A549 (cell line): ENCODE data around the gene PIEZO2. TPM values are rescaled to one million over a fixed set of nuclear protein-coding genes. Genes with fewer than 3 reads are reported as not detected.

Experiments
- ATAC-seq, 2 experiments: fragments of 200-7000 bp in 1 of 2; fragments of >200 bp in 1 of 2; cut with Nextera tagmentation in 1 of 2; cut with Tn5 transposase in 1 of 2; 3 replicates each; pipeline versions ENCODE4 v1.8.0 to v1.9.1; 2018 to 2020; ENCODE audit warnings: mild to moderate bottlenecking in 1 of 2, moderate library complexity in 1 of 2
- CTCF ChIA-PET: fragments of 300-600 bp; sonication (Branson Sonifier 250); formaldehyde crosslinking; extraction: SDS; loops from one replicate; lab custom pipeline; 2021; ENCODE audit warnings: antibody characterized with exemption, inconsistent platforms; lab: Yijun Ruan, JAX
- POLR2A ChIA-PET: fragments of 350-600 bp; formaldehyde crosslinking; extraction: SDS; loops from one replicate; lab custom pipeline; 2021; ENCODE audit warnings: antibody characterized with exemption, inconsistent platforms; lab: Yijun Ruan, JAX
- DNase-seq, 2 experiments: peaks; one replicate each; pipeline versions ENCODE4 v3.0.0 to v3.0.0-alpha.2; 2011 to 2016; ENCODE audit warnings: low read depth in 1 of 2, low spot score in 1 of 2
- FAIRE-seq: peaks from 2 replicates; lab custom pipeline; 2011; peaks lifted over from hg19 to GRCh38; lab: Jason Lieb, UNC
- H3K27ac ChIP-seq, 2 experiments: fragments of >200 bp; sonication (Bioruptor Twin); formaldehyde crosslinking; 3 replicates each; pipeline ENCODE4 v1.5.1; 2016 to 2017
- H3K4me1 ChIP-seq: fragments of >200 bp; sonication (Bioruptor Twin); formaldehyde crosslinking; 3 replicates; pipeline ENCODE4 v1.6.1; 2016
- H3K4me2 ChIP-seq: fragments of >200 bp; sonication (Bioruptor Twin); formaldehyde crosslinking; 3 replicates; pipeline ENCODE4 v1.6.1; 2016
- H3K4me3 ChIP-seq: fragments of >200 bp; sonication (Bioruptor Twin); formaldehyde crosslinking; 3 replicates; pipeline ENCODE4 v1.5.1; 2016
- H3K9me3 ChIP-seq: fragments of >200 bp; sonication (Bioruptor Twin); formaldehyde crosslinking; 3 replicates; pipeline ENCODE4 v1.6.1; 2016
- BHLHE40 ChIP-seq: IDR thresholded peaks from 2 replicates; pipeline ENCODE4 v1.6.1; 2012; ENCODE audit warnings: low read depth, low read length, inconsistent platforms
- CBX8 ChIP-seq: fragments of 200-600 bp; sonication (generic); IDR thresholded peaks from 2 replicates; pipeline ENCODE4 v1.6.1; 2016
- EHF ChIP-seq: fragments of 250-450 bp; sonication (Bioruptor Pico); IDR thresholded peaks from 2 replicates; pipeline ENCODE4 v1.5.0; 2020; ENCODE audit warnings: mild to moderate bottlenecking
- FOSB ChIP-seq: fragments of 250-450 bp; sonication (Bioruptor Pico); IDR thresholded peaks from 2 replicates; pipeline ENCODE4 v1.5.0; 2020; ENCODE audit warnings: mild to moderate bottlenecking, moderate library complexity
- FOSL2 ChIP-seq, 2 experiments: fragments of 450-650 bp in 1 of 2; fragments of >200 bp in 1 of 2; sonication (Bioruptor Twin) in 1 of 2; formaldehyde crosslinking; IDR thresholded peaks; 2 replicates each; pipeline versions ENCODE4 v1.5.0 to v1.6.1; 2016 to 2020; ENCODE audit warnings: mild to moderate bottlenecking in 1 of 2, moderate library complexity in 1 of 2
- HDAC2 ChIP-seq: fragments of 200-600 bp; sonication (generic); IDR thresholded peaks from 2 replicates; pipeline ENCODE4 v1.6.1; 2016
- HOXB13 ChIP-seq: fragments of 250-450 bp; sonication (Bioruptor Pico); IDR thresholded peaks from 2 replicates; pipeline ENCODE4 v1.5.0; 2020; ENCODE audit warnings: low read depth, mild to moderate bottlenecking, moderate library complexity
- JUN ChIP-seq, 2 experiments: fragments of >200 bp; sonication (Bioruptor Twin); formaldehyde crosslinking; IDR thresholded peaks; 2 replicates in 1 of 2; 3 replicates in 1 of 2; pipeline ENCODE4 v1.6.1; 2016 to 2017
- KDM5A ChIP-seq: fragments of 200-600 bp; sonication (generic); IDR thresholded peaks from 2 replicates; pipeline ENCODE4 v1.6.1; 2016; ENCODE audit warnings: antibody characterized with exemption, mild to moderate bottlenecking
- MAFK ChIP-seq: fragments of 450-650 bp; IDR thresholded peaks from 2 replicates; pipeline ENCODE4 v1.6.1; 2014; ENCODE audit not compliant: partially characterized antibody
- POLR2AphosphoS2 ChIP-seq: conservative IDR thresholded peaks from 2 replicates; pipeline ENCODE4 v1.6.1; 2012; ENCODE audit warnings: low read length, improper control_type of control experiment, inconsistent platforms
- ZC3H11A ChIP-seq: fragments of 450-650 bp; IDR thresholded peaks from 2 replicates; pipeline ENCODE4 v1.6.1; 2014; ENCODE audit warnings: antibody characterized with exemption, mild to moderate bottlenecking
- ZNF302 ChIP-seq: fragments of 250-450 bp; sonication (Bioruptor Pico); IDR thresholded peaks from 2 replicates; pipeline ENCODE4 v1.9.0; 2021; ENCODE audit warnings: inconsistent platforms, mild to moderate bottlenecking, moderate library complexity
- WGBS: methylation state at CpG from one replicate; pipeline ENCODE4 v1.1.6; 2017; ENCODE audit errors: missing lambda C conversion rate; 5-methylcytosine and 5-hydroxymethylcytosine counted together
- polyA plus RNA-seq, 4 experiments: library from polyadenylated mRNA; depleted of rRNA in 3 of 4; stranded (reverse); fragments of >200 nt; fragmentation: RNase III in 1 of 4; extraction: RNeasy Plus Mini Kit Qiagen cat#74134 plus additional on column Dnase treatment in 1 of 4; gene quantifications; 2 replicates in 3 of 4; 3 replicates in 1 of 4; pipeline ENCODE4 v1.2.3, GENCODE V29; 2011 to 2017
- TF ChIP-seq, protein P1 (sequence below): fragments of 450-650 bp; IDR thresholded peaks from 2 replicates; pipeline ENCODE4 v1.6.1; 2014; ENCODE audit warnings: antibody characterized with exemption
- TF ChIP-seq, protein P2 (sequence below): fragments of >200 bp; sonication (Bioruptor Twin); formaldehyde crosslinking; IDR thresholded peaks from 3 replicates; pipeline ENCODE4 v1.6.1; 2016
- TF ChIP-seq, protein P3 (sequence below): fragments of 150-350 bp; IDR thresholded peaks from 2 replicates; pipeline ENCODE4 v1.6.1; 2014; ENCODE audit warnings: low read depth, mild to moderate bottlenecking, low read length
- TF ChIP-seq, protein P4 (sequence below): fragments of 200-600 bp; sonication (generic); IDR thresholded peaks from 2 replicates; pipeline ENCODE4 v1.6.1; 2016; ENCODE audit warnings: antibody characterized with exemption, mild to moderate bottlenecking, moderate library complexity
- TF ChIP-seq, protein P5 (sequence below): fragments of 250-450 bp; sonication (Bioruptor Pico); IDR thresholded peaks from 2 replicates; pipeline ENCODE4 v1.5.0; 2021; ENCODE audit warnings: mild to moderate bottlenecking, moderate library complexity, borderline replicate concordance

The PIEZO2 gene
- polyA plus RNA-seq, 2 of the 4 experiments (the other 2 are of a cell fraction) = 0.80 to 1.6 TPM

DNA sequence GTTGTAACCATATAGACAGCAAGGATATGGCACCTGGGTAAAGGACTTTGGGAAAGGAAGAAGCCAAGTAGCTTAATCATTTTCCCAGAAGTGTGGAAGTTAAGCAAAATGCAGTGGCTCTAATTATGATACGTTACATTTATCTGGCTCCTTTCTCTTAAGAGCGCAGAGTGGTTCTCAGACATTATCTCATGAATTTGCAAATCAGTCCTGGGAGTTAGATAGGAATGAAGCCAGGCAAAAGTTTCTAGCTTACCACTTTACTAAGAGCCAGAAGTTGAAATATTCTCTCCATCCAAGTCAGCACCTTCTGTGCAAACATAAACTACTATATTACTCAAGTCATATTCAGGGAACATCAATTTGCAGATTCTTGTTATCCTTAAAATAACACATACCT, 10.9 kb upstream of the PIEZO2 start:
- Histone ChIP-seq H3K4me3 (no peak overlapping the region), H3K9me3 (no peaks in the 10 kb centered on the region), H3K4me2 (no peak overlapping the region), H3K27ac (no peak overlapping the region), H3K4me1 (no peaks in the 10 kb centered on the region)
- TF ChIP-seq, protein P1, sequence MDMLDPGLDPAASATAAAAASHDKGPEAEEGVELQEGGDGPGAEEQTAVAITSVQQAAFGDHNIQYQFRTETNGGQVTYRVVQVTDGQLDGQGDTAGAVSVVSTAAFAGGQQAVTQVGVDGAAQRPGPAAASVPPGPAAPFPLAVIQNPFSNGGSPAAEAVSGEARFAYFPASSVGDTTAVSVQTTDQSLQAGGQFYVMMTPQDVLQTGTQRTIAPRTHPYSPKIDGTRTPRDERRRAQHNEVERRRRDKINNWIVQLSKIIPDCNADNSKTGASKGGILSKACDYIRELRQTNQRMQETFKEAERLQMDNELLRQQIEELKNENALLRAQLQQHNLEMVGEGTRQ = no peak
- TF ChIP-seq, protein P2, sequence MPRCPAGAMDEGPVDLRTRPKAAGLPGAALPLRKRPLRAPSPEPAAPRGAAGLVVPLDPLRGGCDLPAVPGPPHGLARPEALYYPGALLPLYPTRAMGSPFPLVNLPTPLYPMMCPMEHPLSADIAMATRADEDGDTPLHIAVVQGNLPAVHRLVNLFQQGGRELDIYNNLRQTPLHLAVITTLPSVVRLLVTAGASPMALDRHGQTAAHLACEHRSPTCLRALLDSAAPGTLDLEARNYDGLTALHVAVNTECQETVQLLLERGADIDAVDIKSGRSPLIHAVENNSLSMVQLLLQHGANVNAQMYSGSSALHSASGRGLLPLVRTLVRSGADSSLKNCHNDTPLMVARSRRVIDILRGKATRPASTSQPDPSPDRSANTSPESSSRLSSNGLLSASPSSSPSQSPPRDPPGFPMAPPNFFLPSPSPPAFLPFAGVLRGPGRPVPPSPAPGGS = no peak
- no peak for TF ChIP-seq HOXB13 (CRISPR knock-in tag)
- TF ChIP-seq, protein P3, sequence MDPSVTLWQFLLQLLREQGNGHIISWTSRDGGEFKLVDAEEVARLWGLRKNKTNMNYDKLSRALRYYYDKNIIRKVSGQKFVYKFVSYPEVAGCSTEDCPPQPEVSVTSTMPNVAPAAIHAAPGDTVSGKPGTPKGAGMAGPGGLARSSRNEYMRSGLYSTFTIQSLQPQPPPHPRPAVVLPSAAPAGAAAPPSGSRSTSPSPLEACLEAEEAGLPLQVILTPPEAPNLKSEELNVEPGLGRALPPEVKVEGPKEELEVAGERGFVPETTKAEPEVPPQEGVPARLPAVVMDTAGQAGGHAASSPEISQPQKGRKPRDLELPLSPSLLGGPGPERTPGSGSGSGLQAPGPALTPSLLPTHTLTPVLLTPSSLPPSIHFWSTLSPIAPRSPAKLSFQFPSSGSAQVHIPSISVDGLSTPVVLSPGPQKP = no peak
- no peak for TF ChIP-seq FOSB (CRISPR knock-in tag)
- TF ChIP-seq EHF = no peak
- no peak for TF ChIP-seq POLR2AphosphoS2
- no peak for TF ChIP-seq FOSL2 (IDR thresholded peaks at IDR 0.05)
- no peak for TF ChIP-seq FOSL2 (CRISPR knock-in tag; IDR thresholded peaks at IDR 0.05)
- no peak for TF ChIP-seq JUN (IDR thresholded peaks at IDR 0.05)
- no peak for TF ChIP-seq BHLHE40
- no peak for TF ChIP-seq ZC3H11A
- no peak for TF ChIP-seq HDAC2
- TF ChIP-seq, protein P4, sequence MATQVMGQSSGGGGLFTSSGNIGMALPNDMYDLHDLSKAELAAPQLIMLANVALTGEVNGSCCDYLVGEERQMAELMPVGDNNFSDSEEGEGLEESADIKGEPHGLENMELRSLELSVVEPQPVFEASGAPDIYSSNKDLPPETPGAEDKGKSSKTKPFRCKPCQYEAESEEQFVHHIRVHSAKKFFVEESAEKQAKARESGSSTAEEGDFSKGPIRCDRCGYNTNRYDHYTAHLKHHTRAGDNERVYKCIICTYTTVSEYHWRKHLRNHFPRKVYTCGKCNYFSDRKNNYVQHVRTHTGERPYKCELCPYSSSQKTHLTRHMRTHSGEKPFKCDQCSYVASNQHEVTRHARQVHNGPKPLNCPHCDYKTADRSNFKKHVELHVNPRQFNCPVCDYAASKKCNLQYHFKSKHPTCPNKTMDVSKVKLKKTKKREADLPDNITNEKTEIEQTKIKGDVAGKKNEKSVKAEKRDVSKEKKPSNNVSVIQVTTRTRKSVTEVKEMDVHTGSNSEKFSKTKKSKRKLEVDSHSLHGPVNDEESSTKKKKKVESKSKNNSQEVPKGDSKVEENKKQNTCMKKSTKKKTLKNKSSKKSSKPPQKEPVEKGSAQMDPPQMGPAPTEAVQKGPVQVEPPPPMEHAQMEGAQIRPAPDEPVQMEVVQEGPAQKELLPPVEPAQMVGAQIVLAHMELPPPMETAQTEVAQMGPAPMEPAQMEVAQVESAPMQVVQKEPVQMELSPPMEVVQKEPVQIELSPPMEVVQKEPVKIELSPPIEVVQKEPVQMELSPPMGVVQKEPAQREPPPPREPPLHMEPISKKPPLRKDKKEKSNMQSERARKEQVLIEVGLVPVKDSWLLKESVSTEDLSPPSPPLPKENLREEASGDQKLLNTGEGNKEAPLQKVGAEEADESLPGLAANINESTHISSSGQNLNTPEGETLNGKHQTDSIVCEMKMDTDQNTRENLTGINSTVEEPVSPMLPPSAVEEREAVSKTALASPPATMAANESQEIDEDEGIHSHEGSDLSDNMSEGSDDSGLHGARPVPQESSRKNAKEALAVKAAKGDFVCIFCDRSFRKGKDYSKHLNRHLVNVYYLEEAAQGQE = no peak
- TF ChIP-seq KDM5A = no peak
- ChIA-PET CTCF (interaction anchor here (0.8 to 1.1 kb wide), 2 partner anchors 312 to 353 kb away, joined by 3 read pairs; no protein-coding TSS in a partner anchor), POLR2A (no interaction called here)
- FAIRE-seq (no peak), DNase-seq (no peak), ATAC-seq (no peak)
- 13% methylated on average over 2 of the region's 2 CpGs for WGBS

DNA sequence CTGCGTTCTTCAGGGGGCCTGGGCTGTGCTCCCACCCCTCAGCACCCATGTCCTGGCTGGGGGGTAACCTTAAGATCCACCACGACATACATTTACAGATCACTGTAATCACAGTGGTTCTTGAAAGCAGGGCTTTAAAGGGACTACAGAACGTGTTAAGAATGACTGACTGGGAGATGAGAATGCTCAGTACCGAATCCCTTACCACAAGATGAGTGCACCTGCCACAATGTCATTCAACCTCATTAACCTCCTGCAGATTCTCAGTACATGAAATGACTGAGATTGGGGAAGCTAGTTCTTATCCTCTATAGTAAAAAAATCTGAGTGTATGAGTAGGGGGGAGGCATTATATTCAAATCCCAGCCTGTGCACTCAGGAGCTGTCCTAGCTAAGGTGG, 10.5 kb upstream of the PIEZO2 start:
- no peak overlapping the region for H3K4me2 ChIP-seq
- ChIA-PET CTCF (interaction anchor here (0.8 to 1.1 kb wide), 2 partner anchors 311 to 353 kb away, joined by 3 read pairs; no protein-coding TSS in a partner anchor), POLR2A (no interaction called here)
- no peaks in the 10 kb centered on the region for H3K4me1 ChIP-seq
- DNase-seq (no peak), ATAC-seq (no peak), FAIRE-seq (no peak)
- H3K4me3 ChIP-seq = no peak overlapping the region
- TF ChIP-seq KDM5A = no peak
- WGBS = 17% methylated on average over 2 of the region's 4 CpGs
- H3K9me3 ChIP-seq = no peaks in the 10 kb centered on the region
- no peak overlapping the region for H3K27ac ChIP-seq

DNA sequence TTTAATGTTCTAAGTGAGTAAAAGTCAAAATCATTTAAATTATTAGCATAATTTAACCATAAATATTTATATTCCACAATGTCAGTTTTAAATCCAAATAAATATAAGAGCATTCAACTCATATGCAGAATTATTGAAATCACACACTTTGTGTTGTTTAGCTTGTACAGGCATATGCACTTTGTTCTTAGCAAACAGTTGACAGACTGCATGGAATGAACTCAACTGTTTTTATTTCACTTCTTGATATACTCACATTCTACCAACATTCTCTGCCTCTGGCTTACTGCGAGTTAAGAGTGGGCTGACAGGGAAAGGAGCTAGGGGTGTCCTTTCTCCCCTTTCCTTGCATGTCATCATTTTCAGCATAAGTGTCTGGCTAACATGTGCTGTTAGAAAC, 7.6 kb upstream of the PIEZO2 start:
- DNase-seq = no peak
- CTCF ChIA-PET = interaction anchor here (1.0 to 5.4 kb wide), 2 partner anchors 305 to 1185 kb away, joined by 3 to 28 read pairs; no protein-coding TSS in a partner anchor
- Histone ChIP-seq H3K4me2 (no peak overlapping the region), H3K27ac (no peak overlapping the region), H3K9me3 (no peaks in the 10 kb centered on the region), H3K4me1 (no peaks in the 10 kb centered on the region), H3K4me3 (no peak overlapping the region)
- 20% methylated on average over 1 of the region's 1 CpG for WGBS
- no peak for ATAC-seq
- no peak for FAIRE-seq
- POLR2A ChIA-PET = no interaction called here
- TF ChIP-seq MAFK = no peak
- TF ChIP-seq, protein P5, sequence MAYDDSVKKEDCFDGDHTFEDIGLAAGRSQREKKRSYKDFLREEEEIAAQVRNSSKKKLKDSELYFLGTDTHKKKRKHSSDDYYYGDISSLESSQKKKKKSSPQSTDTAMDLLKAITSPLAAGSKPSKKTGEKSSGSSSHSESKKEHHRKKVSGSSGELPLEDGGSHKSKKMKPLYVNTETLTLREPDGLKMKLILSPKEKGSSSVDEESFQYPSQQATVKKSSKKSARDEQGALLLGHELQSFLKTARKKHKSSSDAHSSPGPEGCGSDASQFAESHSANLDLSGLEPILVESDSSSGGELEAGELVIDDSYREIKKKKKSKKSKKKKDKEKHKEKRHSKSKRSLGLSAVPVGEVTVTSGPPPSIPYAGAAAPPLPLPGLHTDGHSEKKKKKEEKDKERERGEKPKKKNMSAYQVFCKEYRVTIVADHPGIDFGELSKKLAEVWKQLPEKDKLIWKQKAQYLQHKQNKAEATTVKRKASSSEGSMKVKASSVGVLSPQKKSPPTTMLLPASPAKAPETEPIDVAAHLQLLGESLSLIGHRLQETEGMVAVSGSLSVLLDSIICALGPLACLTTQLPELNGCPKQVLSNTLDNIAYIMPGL (CRISPR knock-in tag) = no peak
- TF ChIP-seq, protein P2 = no peak
- no peak for TF ChIP-seq POLR2AphosphoS2
- no peak for TF ChIP-seq CBX8
- no peak for TF ChIP-seq ZC3H11A
- no peak for TF ChIP-seq BHLHE40
- TF ChIP-seq, protein P4 = no peak
- no peak for TF ChIP-seq ZNF302 (CRISPR knock-in tag)
- no peak for TF ChIP-seq KDM5A
